ENCODE results near the gene CROCC2. TPM values are rescaled to one million over a fixed set of nuclear protein-coding genes. Genes with fewer than 3 reads are reported as not detected.

Gene CROCC2
- total RNA-seq, 1 donor from 2014 or later, result 3.1 TPM

- DNase-seq (ENCODE audit: low spot score), result no peak
Observed at GRCh38 chr2:240891492-240892340, 14.4 kb upstream of the CROCC2 start.

DNA sequence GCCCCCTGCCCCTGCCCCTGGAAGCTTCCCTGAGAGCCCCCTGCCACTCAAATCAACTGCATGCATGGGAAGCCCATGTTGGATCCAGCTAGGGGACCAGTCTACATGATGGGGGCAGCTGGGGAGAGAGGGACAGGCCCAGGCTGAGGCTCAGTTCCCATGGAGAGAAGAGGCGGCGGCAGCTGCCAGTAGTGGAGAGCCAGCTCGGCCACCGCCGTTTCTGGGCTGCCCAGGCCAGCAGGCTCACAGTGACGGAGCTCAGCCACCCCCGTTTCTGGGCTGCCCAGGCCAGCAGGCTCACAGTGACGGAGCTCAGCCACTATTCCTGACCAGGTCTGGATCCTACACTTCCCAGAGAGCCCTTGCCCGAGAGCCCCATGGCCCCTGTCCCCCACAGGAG, 13.8 kb upstream of the CROCC2 start:
- DNase-seq (ENCODE audit: low spot score), result no peak

DNA sequence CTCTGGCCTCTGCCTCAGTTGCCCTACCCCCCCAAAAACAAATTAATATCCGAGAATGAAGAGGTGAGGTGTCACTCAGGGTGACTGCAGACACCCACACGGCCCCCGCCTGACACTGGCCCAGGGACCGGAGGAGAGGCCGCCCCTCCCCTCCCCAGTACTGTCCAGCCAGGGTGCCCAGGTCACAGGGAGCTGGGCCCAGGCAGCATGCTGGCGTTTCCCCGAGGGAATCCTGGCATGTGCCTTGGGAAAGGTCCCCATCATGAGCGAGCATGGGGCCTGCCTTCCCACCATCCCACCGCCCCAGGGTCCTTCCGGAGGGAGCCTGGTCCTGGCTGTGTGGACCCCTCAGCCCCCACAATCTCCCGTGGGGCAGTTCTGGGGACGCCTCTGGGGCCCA, 13.2 kb upstream of the CROCC2 start:
- DNase-seq (ENCODE audit: low spot score), result no peak

DNA sequence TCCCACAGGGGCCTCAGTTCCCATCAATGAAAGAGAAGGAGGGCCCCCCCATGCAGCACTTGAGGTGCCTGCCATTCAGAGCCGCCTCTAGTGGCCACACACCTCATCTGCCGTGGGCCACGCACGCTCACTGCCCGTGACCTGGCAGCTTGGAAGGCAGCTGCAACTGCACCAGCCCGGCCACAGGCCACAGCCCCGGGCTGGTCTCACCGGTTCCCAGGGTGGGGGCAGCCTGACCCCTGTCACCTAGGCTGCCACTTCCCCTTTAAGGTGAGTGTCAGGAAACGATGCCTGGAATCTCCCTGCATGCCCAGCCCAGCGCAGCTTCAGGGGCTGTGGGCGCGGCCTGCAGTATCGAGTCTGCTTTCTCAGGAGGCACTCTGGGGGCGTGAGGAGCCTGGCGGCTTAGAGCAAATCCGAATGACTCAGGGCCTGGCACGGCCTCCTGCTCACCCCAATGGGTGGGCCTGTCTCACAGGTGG, 12.7 kb upstream of the CROCC2 start:
- peak; percentile 91 for DNase-seq (ENCODE audit: low spot score)

DNA sequence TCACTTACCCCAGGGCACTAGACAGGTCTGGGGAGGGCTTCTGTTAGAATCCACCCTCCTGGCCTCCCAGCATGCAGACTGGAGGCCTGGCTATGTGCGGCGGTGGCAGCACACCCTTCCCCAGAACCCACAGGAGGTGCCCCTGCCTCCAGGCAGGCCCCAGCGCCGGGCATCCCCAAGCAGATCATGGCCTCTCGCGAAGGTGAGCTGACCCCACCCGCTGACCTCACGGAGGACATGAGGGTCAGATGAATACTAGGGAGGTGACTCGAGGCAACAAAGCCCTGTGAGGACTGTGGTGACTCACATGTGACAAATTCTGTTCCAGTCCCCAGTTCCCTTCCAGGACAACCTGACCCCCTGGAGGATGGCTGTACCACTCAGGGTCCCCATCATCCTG, 12.1 kb upstream of the CROCC2 start:
- DNase-seq (ENCODE audit: low spot score), result no peak

GRCh38 chr2:240894836-240895558, 11.1 kb upstream of the CROCC2 start:
- DNase-seq (ENCODE audit: low spot score), result no peak

DNA sequence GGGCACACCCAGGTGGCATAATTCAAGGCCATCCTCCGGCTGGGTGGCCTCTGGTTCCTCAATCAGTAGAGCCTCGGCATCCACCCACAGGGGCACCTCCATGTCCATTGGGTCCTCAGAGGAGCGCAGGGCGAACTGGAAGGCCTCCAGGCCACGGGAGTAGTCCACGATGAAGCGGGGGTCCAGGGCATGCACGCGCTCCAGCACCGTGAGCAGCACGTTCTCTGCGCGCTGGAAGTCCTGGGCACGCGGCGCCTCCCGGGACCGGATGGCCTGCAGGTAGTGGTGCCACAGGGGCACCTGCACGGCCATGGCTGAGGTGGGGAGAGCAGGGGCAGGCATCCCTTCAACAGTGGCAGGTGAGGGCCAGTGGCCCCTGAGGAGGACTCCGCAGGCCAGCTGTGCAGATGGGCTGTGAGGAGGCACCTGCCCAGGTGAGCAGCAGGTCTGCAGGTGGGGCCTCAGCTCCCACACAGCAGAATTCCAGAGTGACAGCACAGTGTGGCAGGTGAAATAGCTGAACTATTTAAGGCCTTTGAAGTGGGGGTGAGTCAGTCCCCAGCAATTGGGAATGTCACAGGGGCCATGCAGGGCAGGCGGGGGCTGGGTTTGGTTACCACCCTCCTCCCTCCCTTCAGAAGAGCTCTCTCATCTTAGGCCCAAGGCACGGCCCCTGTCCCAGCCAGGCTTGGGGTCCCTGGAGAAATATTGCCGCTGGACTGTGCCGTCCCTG, 10.3 kb upstream of the CROCC2 start, which contains the start of gene MAB21L4:
Gene MAB21L4, minus strand, starts transcription at position 501 of the 733 bp plus-strand sequence. Its CDS starts 159 bp downstream, at position 342.
- peak; percentile 43 for DNase-seq (ENCODE audit: low spot score)

DNA sequence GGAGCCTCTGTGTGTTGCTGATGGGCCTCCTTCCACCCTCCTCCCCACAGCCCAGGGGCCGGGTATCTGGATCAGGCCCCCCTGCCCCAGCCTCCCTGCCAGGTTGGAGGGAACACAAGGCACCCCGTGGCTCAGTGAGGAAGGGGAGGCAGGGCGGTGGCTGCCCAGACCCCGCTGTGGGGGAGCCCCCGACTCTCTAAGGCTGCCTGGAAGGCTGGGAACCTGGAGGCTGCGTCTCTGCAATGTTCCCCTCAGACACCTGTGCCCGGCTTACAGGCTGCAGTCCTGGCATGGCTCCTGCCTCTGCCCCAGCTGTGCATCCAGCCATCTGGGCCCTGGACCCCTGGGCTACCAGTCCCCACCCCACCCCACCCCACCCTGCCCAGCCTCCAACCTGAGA, 9.7 kb upstream of the CROCC2 start:
- DNase-seq (ENCODE audit: low spot score), result no peak

- no peak for DNase-seq (ENCODE audit: low spot score)
Observed at GRCh38 chr2:240896871-240897692, 9.1 kb upstream of the CROCC2 start.

GRCh38 chr2:240898108-240898730, 7.9 kb upstream of the CROCC2 start:
- DNase-seq (ENCODE audit: low spot score), result peak; percentile 50

GRCh38 chr2:240898731-240899467, 7.2 kb upstream of the CROCC2 start:
- DNase-seq (ENCODE audit: low spot score), result no peak

GRCh38 chr2:240899468-240899865, 6.7 kb upstream of the CROCC2 start:
- DNase-seq (ENCODE audit: low spot score), result no peak

- DNase-seq (ENCODE audit: low spot score), result no peak
Observed at GRCh38 chr2:240900141-240900860, 5.8 kb upstream of the CROCC2 start.

DNA sequence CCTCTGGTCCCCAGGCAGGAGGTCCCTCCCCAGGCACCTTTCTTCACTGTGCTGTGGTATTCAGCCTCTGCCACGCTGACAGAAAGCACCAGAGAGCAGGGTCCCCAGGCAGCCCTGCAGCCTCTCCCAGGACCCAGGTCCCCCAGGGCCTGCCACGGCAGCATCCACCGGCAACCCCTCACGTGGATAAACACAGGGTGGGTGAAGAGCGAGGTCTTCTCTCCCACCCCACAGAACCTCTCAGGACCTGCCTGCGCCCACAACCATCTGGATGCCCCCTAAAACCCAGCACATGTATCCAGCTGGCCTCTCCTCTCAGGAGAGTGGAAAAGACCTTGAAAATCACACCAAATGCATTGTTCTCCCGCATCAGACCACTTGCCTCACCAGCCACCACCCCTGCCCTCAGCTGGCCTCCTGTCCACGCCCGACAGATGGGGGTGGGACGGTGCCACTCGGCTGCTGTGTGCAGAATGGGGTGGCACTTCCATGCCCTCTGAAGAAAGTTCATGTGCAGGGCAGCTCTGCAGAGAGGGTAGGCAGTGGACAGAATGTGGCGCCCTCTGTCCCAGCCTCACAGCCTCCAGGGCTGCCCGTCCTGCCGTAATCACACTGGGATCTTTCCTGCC, 4.0 kb upstream of the CROCC2 start:
- DNase-seq (ENCODE audit: low spot score), result no peak

- no peak for DNase-seq (ENCODE audit: low spot score)
Observed at GRCh38 chr2:240902615-240903041, 3.5 kb upstream of the CROCC2 start.

DNA sequence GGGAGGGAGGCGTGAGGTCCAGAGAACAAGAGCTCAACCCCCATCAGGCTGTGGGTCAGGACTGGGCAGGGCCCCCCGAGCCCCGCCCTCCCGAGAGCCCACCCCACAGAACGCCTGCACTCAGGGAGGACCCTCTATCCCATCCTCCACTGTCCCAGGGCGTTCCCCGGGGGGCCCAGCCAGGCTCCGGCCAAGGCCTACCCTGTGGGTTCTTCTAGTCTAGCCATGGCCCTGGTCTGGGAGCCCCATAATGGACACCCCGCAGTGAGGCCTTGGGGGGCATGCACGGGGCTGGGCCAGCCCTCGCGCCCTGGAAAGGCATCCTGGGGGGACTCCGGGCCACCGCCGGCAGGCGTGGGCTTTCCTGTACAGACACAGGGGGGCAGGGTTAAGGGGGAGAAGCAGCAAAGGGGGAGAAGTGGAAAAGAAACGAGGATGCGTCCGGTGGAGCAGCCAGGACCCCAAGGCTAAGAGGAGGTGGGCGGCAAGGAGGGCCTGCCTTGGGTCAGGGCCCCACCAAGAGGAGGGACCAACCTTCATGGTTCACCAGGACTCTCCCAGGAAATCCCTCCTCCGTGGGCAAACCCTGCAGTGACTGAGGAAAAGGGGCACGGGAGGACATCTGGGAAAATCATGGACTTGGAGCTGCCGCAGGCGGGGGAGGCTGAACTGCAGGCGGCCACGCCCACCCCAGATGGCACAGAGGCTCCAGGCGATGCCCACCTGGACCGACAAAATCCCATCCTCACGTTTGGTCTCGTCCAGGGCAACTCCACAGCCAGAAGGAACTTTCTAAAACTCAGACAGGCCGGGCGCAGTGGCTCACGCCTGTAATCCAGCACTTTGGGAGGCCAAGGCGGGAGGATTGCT, 2.7 kb upstream of the CROCC2 start:
- no peak for DNase-seq (ENCODE audit: low spot score)
